ENCODE results near the gene SLC49A4.

Gene SLC49A4

GRCh38 chr3:122859021-122859805 is 64.3 kb downstream of the SLC49A4 start:
- DNase-seq = no peak

GRCh38 chr3:122862381-122862780 is 67.5 kb downstream of the SLC49A4 start:
- no peak for DNase-seq

GRCh38 chr3:122864498-122864897 is 69.6 kb downstream of the SLC49A4 start:
- DNase-seq = no peak

- DNase-seq = no peak
Observed at GRCh38 chr3:122868322-122868721, 73.5 kb downstream of the SLC49A4 start.

- DNase-seq = peak; percentile 51
Observed at GRCh38 chr3:122873741-122874515, 79.1 kb downstream of the SLC49A4 start.

- DNase-seq = no peak
Observed at GRCh38 chr3:122875547-122876127, 80.8 kb downstream of the SLC49A4 start.

- DNase-seq = no peak
Observed at GRCh38 chr3:122880173-122880572, 85.3 kb downstream of the SLC49A4 start.

GRCh38 chr3:122880624-122881023 is 85.8 kb downstream of the SLC49A4 start:
- no peak for DNase-seq

- DNase-seq = no peak
Observed at GRCh38 chr3:122882361-122882947, 87.6 kb downstream of the SLC49A4 start.

- DNase-seq = no peak
Observed at GRCh38 chr3:122886251-122886650, 91.4 kb downstream of the SLC49A4 start.

GRCh38 chr3:122886946-122887345 is 92.1 kb downstream of the SLC49A4 start:
- DNase-seq = no peak

- peak; percentile 30 for DNase-seq
Observed at GRCh38 chr3:122890077-122890719, 95.3 kb downstream of the SLC49A4 start.

GRCh38 chr3:122890720-122891220 is 95.9 kb downstream of the SLC49A4 start:
- no peak for DNase-seq

- DNase-seq = no peak
Observed at GRCh38 chr3:122892118-122892960, 97.5 kb downstream of the SLC49A4 start.

- DNase-seq = no peak
Observed at GRCh38 chr3:122893282-122893681, 98.4 kb downstream of the SLC49A4 start.

- DNase-seq = peak; percentile 5
Observed at GRCh38 chr3:122893754-122894668, 99.1 kb downstream of the SLC49A4 start.

GRCh38 chr3:122898298-122898697 is 103.4 kb downstream of the SLC49A4 start:
- no peak for DNase-seq

GRCh38 chr3:122902326-122902725 is 107.5 kb downstream of the SLC49A4 start:
- no peak for DNase-seq

GRCh38 chr3:122903171-122903570 is 108.3 kb downstream of the SLC49A4 start:
- no peak for DNase-seq

GRCh38 chr3:122907471-122907870 is 112.6 kb downstream of the SLC49A4 start:
- no peak for DNase-seq

GRCh38 chr3:122908251-122908650 is 113.4 kb downstream of the SLC49A4 start:
- peak; percentile 3 for DNase-seq
